OCI-LY7 (cell line): ENCODE results near the gene NBPF14.
"Not testable (repeated sequence)": the region's sequence is repeated elsewhere in the genome, so short reads cannot be mapped to it uniquely, and the experiment has no call there.

Experiments
- EZH2phosphoT487 ChIP-seq: fragments of 200-600 bp; sonication (generic); IDR thresholded peaks from 2 replicates; pipeline ENCODE4 v1.6.1; 2018; ENCODE audit warnings: low read depth, borderline replicate concordance, mild to moderate bottlenecking, mixed run types, antibody characterized with exemption, low read length, moderate library complexity, mixed read lengths
- TF ChIP-seq, protein P1 (sequence below): fragments of 200-600 bp; sonication (generic); conservative IDR thresholded peaks from 2 replicates; pipeline ENCODE4 v1.5.1; 2014; ENCODE audit warnings: mild to moderate bottlenecking, antibody characterized with exemption, low read length, moderate library complexity, mixed read lengths

DNA sequence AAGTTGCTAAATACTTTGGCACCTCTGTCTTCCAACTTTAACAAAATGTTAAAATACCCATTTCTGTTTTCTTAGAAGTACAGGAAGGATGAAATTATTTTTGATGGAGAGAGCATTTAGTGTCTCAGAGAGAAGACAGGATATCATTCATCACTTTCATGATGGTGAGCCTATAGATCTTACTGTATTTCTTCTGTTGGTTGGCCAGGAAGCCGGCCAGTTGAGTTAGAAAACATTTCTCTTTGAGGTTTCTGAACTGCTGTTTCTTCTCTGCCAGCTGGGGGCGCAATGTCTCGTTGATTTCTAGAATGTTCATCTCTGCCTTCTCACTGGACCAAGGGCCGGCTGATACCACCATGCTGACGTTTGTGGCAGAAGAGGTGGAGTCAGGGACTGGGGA lies 451 bp downstream of the NBPF14 start:
- TF ChIP-seq, protein P1, sequence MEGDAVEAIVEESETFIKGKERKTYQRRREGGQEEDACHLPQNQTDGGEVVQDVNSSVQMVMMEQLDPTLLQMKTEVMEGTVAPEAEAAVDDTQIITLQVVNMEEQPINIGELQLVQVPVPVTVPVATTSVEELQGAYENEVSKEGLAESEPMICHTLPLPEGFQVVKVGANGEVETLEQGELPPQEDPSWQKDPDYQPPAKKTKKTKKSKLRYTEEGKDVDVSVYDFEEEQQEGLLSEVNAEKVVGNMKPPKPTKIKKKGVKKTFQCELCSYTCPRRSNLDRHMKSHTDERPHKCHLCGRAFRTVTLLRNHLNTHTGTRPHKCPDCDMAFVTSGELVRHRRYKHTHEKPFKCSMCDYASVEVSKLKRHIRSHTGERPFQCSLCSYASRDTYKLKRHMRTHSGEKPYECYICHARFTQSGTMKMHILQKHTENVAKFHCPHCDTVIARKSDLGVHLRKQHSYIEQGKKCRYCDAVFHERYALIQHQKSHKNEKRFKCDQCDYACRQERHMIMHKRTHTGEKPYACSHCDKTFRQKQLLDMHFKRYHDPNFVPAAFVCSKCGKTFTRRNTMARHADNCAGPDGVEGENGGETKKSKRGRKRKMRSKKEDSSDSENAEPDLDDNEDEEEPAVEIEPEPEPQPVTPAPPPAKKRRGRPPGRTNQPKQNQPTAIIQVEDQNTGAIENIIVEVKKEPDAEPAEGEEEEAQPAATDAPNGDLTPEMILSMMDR = not testable (repeated sequence)
- TF ChIP-seq EZH2phosphoT487 = not testable (repeated sequence)
